Measurements from ENCODE around the gene NRP1. TPM values are rescaled to one million over a fixed set of nuclear protein-coding genes. Genes with fewer than 3 reads are reported as not detected.

The NRP1 gene
- total RNA-seq, 2 donors from 2014 or later, result 123 TPM

DNA sequence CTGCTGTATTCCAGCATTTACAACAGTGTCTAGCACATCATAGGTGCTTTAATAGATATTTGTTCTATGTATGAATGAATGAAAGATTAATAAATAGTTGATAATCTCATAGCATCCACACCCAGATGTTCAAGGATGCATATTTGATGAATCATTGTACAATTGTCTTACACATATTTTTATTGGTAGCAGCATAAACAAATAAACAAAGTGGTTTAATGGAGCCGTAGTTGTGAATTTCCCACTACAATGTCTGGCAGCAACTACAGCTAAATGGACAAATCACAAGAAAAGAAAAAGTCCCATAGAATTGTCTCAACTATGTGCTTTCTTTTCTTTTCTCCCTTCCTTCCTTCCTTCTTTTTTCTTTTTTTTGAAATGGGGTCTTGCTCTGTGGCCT lies 150.8 kb downstream of the NRP1 start:
- DNase-seq (ENCODE audit: low spot score), result no peak
- intact Hi-C loops (cut with DNase I), result loop anchor here in 1 of 2 donors (2.0 kb wide), 1 partner anchor 1451 kb away; no protein-coding TSS in a partner anchor

DNA sequence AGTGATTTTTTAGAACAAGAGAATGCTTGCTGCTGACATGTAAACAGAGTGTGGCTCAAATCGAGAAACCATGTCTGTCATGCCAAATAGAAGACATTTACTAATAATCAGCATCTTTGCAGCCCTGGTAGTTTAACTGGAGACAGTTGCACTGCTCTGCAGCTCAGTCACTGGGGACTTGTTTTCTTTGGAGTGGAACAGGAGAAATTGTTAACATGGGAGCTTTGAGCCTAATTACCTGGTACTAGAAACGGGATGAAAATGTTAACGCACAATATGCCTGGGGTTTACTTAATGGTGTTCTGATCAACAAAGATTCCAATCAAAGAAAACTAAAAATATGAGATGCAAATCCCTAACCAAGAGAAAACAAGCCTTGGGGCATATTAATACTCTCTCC lies 153.5 kb downstream of the NRP1 start:
- no peak for DNase-seq (ENCODE audit: low spot score)
- intact Hi-C loops (cut with DNase I), result no loop called here

DNA sequence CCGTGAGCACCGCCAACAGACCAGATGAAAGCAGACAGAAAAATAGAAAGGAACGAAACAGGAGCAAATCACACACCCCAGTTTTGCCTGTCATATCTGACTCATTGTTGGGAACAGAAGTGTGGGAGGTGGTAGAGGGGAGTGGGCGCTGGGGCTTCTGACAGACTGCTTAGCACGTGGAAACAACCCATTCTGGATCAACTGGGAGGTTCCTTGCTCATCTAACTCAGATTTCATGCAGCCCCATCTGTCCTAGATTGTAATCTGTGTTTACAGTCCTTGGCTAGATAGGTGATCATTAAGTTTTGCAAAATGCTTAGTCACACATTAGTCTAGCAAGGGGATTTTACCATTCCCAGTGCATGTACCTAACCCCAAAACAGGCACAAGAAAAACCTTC lies 154.1 kb downstream of the NRP1 start:
- intact Hi-C loops (cut with DNase I), result no loop called here

DNA sequence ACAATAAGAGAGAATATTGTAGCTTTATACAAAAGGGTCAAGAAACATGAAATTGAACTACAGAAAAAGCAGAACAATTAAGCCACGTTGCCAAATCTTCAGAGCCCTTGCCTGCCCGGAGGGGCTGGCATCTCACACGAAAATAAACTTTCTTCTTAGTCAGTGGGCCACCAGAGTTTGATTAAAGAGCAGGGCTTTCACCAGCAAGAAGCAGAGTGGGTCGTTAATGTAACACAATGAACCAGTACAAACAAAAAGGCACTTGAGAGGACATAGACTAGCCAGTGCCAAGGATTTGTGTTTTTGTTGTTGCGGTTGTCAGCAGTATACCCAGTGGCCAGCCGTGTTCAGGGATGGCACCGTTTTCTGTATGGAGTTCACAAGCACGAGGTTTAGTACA lies 155.4 kb downstream of the NRP1 start:
- no peak for DNase-seq (ENCODE audit: low spot score)
- intact Hi-C loops (cut with DNase I), result no loop called here

More for the DNA sequence above, 154.1 kb downstream of the NRP1 start:
- DNase-seq (ENCODE audit: low spot score), result no peak

DNA sequence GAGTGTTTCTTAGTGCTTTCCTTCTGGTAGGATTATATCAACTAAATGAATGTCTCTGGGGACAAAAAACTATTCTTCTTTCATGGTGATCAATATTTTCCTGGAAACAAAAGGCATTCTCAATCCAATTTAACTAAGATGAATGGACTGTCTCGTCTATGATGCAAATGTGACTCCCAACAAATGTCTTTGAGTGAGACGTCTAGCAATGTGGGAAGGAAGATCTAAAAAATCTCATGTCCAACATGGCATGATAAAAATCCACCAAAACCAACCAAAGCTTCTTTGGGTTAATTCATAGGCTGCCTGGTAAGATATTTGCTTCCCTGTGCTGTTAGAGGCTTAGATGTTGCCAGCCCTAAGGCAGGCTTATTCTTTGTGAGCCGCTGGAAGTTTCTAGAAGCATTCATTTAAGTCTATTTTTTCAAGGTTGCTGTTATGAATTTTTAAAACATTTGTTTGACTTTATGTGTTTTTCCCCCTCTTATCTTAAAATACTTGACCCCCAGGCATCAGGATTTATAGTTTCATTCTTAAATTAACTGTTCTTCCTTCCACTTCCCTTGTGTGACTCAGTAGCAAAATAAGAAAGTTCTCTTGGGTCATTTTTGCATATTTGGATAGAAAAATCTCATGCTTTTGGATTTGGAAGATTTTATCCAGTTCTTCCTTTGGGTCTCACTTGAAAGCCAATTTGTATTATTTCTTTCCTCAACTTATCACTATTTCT lies 156.3 kb downstream of the NRP1 start:
- intact Hi-C loops (cut with DNase I), result no loop called here
- DNase-seq (ENCODE audit: low spot score), result no peak

DNA sequence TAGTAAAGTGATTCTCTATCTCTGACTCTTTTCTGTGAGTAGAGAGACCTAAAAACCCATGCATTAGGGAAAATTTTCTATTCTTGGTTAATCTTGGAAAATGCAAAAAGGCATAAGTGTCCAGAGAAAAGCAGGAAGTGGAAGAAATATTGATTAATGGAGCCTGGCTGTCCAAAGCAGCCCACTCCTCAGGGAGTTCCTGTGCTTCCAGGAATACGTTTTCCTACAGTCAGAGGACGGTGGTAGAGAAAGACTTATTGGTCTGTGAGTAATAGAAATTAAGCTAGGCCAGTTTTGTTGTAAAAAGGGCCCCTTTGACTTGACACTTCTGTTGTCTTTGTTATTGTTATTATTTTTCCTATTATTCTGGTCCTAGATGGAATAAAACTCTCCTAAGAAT lies 157.8 kb downstream of the NRP1 start:
- no peak for DNase-seq (ENCODE audit: low spot score)
- intact Hi-C loops (cut with DNase I), result no loop called here

DNA sequence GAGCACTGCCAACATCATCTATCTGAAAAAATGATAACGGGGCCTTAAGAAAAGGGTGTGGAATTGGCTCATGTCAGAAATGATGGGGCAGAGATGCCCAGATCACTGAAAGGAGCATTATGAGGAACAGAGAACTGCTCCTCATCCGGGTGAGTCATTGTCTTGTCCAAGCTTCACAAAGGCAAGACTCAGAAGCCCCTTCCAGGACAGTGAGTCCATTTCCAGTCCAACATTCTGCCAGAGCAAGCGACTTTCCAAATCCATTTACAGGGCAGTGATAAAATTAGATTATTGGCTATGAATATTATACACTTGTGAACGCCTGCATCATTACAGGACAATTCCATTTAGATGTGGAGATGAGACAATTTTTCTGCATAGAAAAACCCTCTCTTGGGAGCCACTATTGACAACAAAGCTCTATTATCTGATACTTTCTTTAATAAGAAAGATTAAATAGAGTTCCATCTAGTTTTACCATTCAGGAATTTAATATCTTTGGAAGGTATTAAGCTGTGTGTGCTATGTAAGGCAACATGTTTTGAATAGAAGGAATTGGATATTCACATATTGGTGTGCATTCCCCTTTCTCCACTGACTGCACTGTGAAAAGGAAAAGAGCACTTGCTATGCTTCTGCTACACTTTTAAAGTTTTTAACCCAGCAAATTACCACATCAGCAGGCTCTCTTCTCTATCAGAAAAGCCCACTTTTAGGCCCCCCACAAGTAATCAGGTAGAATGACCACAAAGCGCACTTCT lies 159.6 kb downstream of the NRP1 start:
- intact Hi-C loops (cut with DNase I), result loop anchor here in 1 of 2 donors (5.0 kb wide), 1 partner anchor 1088 kb away; no protein-coding TSS in a partner anchor
- no peak for DNase-seq (ENCODE audit: low spot score)

DNA sequence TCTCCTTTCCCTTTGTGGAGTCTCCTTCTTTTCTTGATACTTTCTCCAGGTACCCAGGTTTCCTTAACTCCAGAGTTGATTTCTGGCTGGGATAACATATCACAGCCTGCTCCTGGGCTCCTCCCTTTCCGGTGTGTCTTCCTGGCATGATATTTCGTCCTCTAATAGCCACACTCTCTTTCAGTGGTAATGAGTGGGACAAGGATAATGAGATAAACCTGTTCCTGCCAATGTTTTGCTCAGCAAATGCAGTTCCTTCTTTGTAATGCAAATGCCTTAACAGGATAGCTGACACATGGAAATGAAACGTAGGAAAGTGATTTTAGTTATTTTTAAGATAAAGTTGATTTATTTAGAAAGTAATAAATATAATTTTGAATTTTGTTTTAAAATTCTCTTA lies 168.6 kb downstream of the NRP1 start:
- intact Hi-C loops (cut with DNase I), result no loop called here
- no peak for DNase-seq (ENCODE audit: low spot score)

DNA sequence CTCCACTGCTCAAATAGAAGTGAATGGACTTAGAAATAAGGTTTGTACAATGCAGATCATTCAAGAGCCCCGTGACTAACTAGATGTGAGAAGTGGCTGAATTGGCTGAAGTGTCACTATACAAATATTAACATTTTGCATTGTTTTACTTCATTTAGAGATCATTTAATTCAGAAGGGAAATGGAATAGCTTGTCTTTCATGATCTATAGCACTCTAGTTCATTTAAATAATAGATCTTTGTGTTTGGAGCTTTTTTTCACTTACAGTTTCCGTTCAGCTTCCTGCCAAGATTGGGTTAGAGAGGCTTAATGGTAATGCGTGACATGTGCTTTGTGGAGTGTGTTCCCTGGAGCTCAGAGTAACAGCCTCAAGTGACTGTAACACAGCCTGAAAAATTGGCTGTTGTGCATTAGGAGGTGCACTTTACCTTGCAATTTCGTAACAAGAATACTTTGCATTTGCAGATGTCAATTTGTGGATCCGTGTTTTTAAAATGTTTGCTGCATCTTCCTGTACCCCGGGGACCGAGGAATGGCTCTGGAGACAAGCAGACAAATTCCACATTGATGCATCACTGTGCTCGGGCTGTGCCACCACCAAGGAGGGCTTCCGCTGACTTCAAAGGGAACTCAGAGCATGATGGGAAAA lies 170.3 kb downstream of the NRP1 start:
- DNase-seq (ENCODE audit: low spot score), result no peak
- intact Hi-C loops (cut with DNase I), result no loop called here

DNA sequence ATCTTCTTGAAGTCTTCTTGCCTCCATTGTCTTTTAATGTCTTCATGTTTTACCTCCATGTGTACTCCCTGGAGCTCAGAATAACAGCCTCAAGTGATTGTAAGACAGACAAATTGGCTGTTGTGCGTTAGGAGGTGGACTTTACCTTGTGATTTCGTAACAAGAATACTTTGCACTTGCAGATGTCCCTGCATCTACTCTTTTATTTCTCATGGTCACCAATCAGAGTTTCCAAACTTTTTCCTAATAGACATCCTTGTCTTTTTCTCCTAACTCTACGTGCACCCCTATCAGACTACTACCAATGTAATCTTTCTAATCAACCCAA lies 172.3 kb downstream of the NRP1 start:
- intact Hi-C loops (cut with DNase I), result no loop called here
- DNase-seq (ENCODE audit: low spot score), result no peak

DNA sequence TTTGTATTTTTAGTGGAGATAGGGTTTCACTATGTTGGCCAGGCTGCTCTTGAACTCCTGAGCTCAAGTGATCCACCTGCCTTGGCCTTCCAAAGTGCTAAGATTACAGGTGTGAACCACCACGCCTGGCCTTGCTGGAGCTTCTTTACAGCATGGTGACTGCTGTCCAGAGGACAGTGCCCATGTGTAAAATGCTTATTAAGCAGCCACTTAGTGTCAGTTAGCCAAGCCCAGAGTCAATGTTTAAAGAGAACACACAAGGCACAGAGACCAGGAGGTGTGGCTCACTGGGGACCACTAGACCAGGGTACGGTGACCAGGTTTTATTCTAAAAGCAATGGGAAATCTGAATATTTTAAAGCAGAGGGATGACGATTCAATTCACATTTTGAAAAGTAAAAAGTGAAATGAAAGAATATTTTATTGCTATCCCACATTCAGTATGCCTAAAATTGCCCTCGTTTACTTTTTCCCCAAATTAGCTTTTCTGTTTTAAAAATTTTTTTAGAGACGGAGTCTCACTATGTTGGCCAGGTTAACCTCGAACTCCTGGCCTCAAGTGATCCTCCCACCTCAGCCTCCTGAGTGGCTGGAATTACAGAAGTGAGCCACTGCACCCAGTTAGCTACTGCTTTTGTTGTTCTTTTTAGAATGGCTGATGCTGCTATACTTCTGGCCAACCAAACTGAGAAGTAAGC lies 172.8 kb downstream of the NRP1 start:
- intact Hi-C loops (cut with DNase I), result no loop called here

DNA sequence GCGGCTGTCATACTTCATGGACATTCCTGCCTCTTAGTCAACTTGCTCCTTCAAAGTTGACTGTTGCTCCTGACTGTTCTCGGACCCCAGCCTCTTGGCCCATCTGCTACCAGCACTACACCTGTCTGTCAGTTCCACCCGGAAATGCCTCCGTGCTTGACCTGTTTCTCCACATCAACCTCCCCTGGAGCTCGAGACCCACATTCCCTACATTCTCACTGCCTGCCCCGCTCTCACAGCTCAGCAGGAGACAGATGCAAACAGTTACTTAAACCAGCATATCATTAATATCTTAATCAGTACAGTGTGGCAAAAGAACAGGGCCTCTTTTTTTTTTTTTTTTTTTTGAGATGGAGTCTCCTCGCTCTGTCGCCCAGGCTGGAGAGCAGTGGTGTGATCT lies 174.3 kb downstream of the NRP1 start:
- intact Hi-C loops (cut with DNase I), result no loop called here
- no peak for DNase-seq (ENCODE audit: low spot score)

More for the DNA sequence above, 172.8 kb downstream of the NRP1 start:
- no peak for DNase-seq (ENCODE audit: low spot score)

DNA sequence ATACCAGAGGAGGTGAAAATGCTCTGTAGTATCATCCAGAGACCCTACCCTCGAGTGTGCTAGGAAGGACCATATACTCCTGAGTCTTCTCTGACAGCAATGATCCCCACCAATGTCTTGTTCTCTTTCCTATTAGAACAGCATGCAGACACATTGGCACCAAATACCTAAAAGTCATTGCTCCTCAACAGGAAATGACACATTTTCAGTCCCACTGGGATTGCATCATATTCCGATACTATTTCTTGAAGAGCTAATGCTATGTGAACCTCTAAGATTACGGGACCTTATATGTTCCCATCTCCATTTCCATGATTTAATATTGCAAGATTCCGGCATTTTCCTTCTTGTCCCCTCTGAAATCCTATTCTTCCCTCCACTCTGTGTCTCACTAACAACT lies 177.4 kb downstream of the NRP1 start:
- no peak for DNase-seq (ENCODE audit: low spot score)
- intact Hi-C loops (cut with DNase I), result no loop called here

DNA sequence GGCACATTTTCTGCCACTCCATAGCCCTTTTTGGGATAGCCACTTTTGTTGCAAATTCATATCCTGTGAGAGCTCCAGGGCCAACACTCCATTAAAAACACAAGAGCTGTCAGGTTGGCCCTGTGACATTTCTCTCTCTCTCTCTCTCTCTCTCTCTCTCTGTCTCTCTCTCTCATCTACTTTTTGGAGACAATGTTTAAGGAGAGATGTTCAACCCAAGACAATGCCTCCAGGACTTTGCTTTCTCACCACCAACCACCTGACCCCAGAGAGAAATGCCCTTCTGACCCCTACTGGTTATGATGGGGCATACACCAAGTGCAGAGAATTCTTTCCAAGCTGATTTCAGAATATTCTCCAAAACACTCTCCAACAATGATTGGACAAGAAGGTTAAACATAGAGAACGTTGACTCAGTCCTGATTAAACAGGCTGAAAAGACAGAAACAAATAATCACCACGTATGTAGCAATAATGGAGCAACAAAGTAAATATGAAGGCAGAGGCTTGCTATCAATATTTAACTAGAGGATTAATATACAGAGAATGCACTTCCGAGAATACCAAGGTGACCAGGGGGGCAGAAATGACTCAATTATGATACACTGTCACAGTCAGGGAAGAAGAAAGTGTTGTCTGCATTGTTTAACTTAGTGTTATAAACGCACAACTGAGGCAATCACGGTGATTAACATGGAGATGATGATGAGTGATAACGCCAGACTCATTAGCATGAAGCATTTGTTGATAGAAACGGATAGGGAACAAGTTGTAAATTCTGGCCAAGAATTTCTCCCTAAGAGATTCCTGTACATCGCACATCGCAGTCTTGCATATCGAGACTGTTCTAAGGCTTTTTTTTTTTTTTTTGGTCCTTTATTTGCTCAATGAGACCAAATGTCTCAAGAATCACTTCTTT lies 178.5 kb downstream of the NRP1 start:
- intact Hi-C loops (cut with DNase I), result no loop called here

DNA sequence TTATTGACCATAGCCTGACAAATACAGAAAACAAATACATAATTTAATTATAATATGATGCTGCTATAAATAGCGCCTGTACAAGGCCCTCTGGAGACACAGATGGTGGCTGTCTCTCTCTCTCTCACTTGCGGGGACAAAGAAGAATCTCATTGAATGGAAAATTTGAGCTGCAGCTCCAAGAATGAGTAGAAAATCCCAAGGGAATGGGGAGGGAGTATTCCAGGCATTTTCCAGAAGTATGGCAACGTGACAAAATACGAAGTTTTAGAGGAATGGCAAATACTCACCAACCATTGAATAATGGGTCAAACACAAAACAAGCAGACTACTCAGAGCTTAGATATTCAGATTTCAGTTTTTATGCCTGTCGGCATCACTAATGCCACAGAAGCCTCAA lies 179.9 kb downstream of the NRP1 start:
- no peak for DNase-seq (ENCODE audit: low spot score)
- intact Hi-C loops (cut with DNase I), result no loop called here

More for the DNA sequence above, 178.5 kb downstream of the NRP1 start:
- DNase-seq (ENCODE audit: low spot score), result no peak

DNA sequence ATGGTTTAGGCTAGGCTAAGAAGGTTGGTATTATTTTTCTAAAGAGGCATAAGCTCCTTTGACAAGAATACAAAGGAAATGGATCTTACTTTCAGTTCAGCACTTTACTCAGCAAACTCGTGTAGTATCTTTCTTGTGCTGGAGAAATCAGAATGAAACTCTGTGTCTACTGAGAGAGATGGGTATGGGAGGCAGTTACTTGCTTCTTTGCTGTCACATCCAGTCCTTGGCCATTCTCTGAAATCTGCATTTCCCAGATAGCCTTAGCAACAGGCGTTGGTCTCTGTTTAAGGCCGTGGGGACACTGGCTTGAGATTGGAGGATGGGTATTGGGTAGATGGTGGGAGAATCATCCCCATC lies 180.5 kb downstream of the NRP1 start:
- DNase-seq (ENCODE audit: low spot score), result no peak
- intact Hi-C loops (cut with DNase I), result no loop called here

DNA sequence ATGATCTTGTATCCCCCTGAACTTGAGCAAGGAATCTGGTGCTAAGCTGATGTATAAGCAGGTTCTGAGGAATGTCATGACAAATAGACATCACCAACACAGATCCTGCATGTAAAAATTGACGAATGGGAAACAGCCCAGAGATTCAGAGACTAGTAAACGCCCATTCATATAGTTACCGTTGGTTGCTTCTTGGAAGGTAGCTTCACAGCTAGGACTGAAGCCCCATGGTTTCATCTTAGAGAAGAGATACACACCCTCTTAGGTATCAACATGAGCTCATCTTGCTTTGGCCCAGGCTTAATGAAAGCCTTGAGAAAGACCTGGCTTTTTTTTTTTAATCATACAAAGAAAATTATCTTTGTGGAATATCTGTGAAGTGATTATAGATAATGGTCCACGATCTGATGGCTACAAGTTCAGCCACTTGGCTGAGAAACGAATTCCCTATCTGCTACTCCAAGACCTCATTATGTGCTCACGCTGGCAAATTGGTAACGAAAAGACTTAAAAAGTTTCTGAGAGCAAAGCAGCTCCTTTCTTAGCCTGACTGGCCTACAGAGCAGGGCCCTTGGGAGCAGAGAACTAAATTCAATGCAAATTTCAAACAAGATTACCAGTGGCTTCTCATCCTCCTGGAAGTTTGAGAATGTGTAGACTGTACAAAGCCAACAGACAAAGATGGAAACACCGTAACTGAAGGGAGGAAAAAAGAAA lies 181.1 kb downstream of the NRP1 start:
- intact Hi-C loops (cut with DNase I), result no loop called here
- DNase-seq (ENCODE audit: low spot score), result no peak

DNA sequence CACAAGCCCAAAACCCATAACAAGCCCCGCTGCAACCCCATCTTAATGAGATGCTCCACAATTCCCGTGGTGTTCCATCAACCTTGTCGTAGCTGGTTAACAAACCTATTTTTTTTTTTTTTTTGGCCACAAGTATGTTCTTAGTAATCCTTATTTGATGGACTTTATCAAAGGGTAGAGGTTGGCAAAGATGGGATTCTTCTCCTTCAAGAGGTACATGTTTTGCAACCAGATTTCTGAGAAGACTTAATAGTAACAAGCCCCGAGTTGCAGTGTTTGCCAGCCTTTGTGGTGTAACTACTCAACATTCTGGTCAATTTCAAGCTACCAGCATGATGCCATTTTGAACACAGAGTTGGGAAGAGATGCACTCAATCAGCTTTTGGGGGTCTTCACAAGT lies 181.7 kb downstream of the NRP1 start:
- no peak for DNase-seq (ENCODE audit: low spot score)
- intact Hi-C loops (cut with DNase I), result no loop called here

Measured in posterior vena cava (tissue), 2 donors.